ENCODE measurements around the gene CD6. TPM values are rescaled to one million over a fixed set of nuclear protein-coding genes. Genes with fewer than 3 reads are reported as not detected.

CD6 gene
- total RNA-seq, 3 donors from 2014 or later (not counting 1 experiment from before 2014, with no cell fraction given) = 18.9 to 111 (median 85.6) TPM

DNA sequence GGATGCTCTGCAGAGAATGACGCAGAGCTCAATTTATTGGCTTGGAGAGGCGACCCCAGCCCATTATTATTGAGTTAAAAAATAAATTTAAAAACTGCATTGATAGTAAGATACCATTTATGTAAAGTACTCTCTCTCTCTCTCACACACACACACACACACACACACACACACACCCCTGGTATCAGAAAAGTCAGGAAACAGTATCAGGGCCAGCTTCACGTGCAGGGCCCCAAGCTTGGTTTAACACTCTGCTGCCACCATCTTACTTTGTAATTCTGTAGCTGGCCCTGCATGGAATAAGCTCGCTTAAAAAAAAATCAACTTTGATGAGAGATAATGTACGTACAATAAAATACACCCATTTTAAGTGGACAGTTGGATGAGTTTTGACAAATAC is 71.1 kb downstream of the CD6 start:
- WGBS (ENCODE audit: insufficient coverage) = 69% methylated on average over 3 of the region's 5 CpGs
- Mint-ChIP-seq H3K4me1 (peaks cover 13 to 16% of the 10 kb centered on the region in 2 donors), H3K27me3 (ENCODE audit: low read depth in 2 of 2) (no peaks in the 10 kb centered on the region), H3K27ac (peak overlapping the region in 1 of 2 donors; percentile 61), H3K36me3 (no peaks in the 10 kb centered on the region), H3K9me3 (no peaks in the 10 kb centered on the region), H3K4me3 (no peak overlapping the region)
- peak overlapping the region; percentile 1 for H3K4me3 ChIP-seq (ENCODE audit: low read length)
- peaks cover 20% of the 10 kb centered on the region for H3K4me1 ChIP-seq (ENCODE audit: control insufficient read depth, insufficient read depth, low read length)
- ATAC-seq (peak in 2 of 3 donors; percentile 25 to 27), DNase-seq (no peak)
- TF ChIP-seq, protein P1, sequence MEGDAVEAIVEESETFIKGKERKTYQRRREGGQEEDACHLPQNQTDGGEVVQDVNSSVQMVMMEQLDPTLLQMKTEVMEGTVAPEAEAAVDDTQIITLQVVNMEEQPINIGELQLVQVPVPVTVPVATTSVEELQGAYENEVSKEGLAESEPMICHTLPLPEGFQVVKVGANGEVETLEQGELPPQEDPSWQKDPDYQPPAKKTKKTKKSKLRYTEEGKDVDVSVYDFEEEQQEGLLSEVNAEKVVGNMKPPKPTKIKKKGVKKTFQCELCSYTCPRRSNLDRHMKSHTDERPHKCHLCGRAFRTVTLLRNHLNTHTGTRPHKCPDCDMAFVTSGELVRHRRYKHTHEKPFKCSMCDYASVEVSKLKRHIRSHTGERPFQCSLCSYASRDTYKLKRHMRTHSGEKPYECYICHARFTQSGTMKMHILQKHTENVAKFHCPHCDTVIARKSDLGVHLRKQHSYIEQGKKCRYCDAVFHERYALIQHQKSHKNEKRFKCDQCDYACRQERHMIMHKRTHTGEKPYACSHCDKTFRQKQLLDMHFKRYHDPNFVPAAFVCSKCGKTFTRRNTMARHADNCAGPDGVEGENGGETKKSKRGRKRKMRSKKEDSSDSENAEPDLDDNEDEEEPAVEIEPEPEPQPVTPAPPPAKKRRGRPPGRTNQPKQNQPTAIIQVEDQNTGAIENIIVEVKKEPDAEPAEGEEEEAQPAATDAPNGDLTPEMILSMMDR (IDR thresholded peaks at IDR 0.05) = no peak
- H3K9me3 ChIP-seq (ENCODE audit: control insufficient read depth, insufficient read depth, low read length) = no peaks in the 10 kb centered on the region
- intact Hi-C loops (cut with micrococcal nuclease) = no loop called here
- no peaks in the 10 kb centered on the region for H3K27me3 ChIP-seq (ENCODE audit: control insufficient read depth, insufficient read depth, low read length)
- H3K36me3 ChIP-seq (ENCODE audit: control insufficient read depth, insufficient read depth, low read length) = no peaks in the 10 kb centered on the region
- peak overlapping the region; percentile 65 for H3K27ac ChIP-seq (ENCODE audit: low read length)

DNA sequence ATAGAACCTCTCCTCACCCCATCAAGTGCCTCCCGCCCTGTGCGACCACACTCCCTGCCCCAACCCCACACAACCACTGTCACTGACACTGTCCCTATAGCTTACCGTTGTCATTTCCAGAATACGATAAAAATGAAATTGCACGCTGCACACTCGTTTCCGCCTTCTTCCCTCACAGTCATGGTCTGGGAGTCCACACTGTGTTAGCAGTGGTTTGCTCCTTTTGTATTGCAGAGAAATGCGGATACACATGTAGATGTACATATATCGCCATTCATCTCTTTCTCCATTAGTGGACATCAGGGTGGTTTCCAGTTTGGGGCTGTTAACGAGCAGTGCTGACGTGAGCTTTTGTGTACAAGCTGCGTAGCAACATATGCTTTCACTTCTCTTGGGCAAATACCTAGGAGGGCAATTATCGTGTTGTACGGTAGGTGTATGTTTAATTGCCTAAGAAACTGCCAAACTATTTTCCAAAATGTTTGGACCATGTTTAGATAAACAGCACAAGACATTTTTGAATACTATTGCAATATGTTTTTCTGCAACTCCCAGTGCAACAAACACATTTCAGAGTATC is 71.6 kb downstream of the CD6 start:
- 88% methylated on average over 14 of the region's 14 CpGs for WGBS (ENCODE audit: insufficient coverage)
- H3K27ac Mint-ChIP-seq = no peak overlapping the region
- intact Hi-C loops (cut with micrococcal nuclease) = no loop called here
- H3K9me3 ChIP-seq (ENCODE audit: control insufficient read depth, insufficient read depth, low read length) = no peaks in the 10 kb centered on the region
- H3K36me3 Mint-ChIP-seq = no peaks in the 10 kb centered on the region
- H3K9me3 Mint-ChIP-seq = no peaks in the 10 kb centered on the region
- peak overlapping the region; percentile 1 for H3K4me3 ChIP-seq (ENCODE audit: low read length)
- peaks cover 20% of the 10 kb centered on the region for H3K4me1 ChIP-seq (ENCODE audit: control insufficient read depth, insufficient read depth, low read length)
- peak overlapping the region; percentile 65 for H3K27ac ChIP-seq (ENCODE audit: low read length)
- H3K36me3 ChIP-seq (ENCODE audit: control insufficient read depth, insufficient read depth, low read length) = no peaks in the 10 kb centered on the region
- peaks cover 0 to under 1% of the 10 kb centered on the region in 2 donors for H3K27me3 Mint-ChIP-seq (ENCODE audit: low read depth in 2 of 2)
- DNase-seq = peak in 1 of 2 donors; percentile 80
- ATAC-seq = peak in 1 of 3 donors; percentile 51
- no peaks in the 10 kb centered on the region for H3K27me3 ChIP-seq (ENCODE audit: control insufficient read depth, insufficient read depth, low read length)
- peaks cover 9 to 16% of the 10 kb centered on the region in 2 donors for H3K4me1 Mint-ChIP-seq
- TF ChIP-seq, protein P1 (IDR thresholded peaks at IDR 0.05) = no peak
- no peak overlapping the region for H3K4me3 Mint-ChIP-seq

DNA sequence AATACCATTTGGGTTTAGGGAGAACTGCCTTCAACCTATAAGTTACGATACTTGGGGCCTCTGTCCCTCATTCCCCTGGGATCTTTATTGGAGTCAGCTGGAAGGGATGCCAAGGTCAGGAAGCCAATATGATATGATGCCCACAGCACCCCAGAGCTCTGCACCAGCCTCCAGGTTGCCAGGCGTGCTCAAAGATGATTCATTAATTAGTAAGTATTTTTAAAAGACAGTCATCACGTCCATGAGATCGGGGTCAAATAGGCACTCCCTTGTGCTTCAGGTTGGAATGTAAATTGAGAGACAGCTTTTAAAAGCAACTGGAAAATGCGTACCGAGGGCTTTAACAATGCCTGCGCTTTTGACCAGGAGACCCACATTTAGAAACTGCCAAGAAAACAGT is 73.8 kb downstream of the CD6 start:
- Histone ChIP-seq H3K27me3 (ENCODE audit: control insufficient read depth, insufficient read depth, low read length) (no peaks in the 10 kb centered on the region), H3K9me3 (ENCODE audit: control insufficient read depth, insufficient read depth, low read length) (no peaks in the 10 kb centered on the region), H3K4me1 (ENCODE audit: control insufficient read depth, insufficient read depth, low read length) (peaks cover 20% of the 10 kb centered on the region), H3K27ac (ENCODE audit: low read length) (no peak overlapping the region), H3K4me3 (ENCODE audit: low read length) (no peak overlapping the region), H3K36me3 (ENCODE audit: control insufficient read depth, insufficient read depth, low read length) (no peaks in the 10 kb centered on the region)
- DNase-seq (no peak), ATAC-seq (no peak)
- Mint-ChIP-seq H3K4me1 (peaks cover 9 to 16% of the 10 kb centered on the region in 2 donors), H3K36me3 (no peaks in the 10 kb centered on the region), H3K9me3 (no peaks in the 10 kb centered on the region), H3K27me3 (ENCODE audit: low read depth in 2 of 2) (peaks cover 0 to 2% of the 10 kb centered on the region in 2 donors), H3K27ac (no peak overlapping the region), H3K4me3 (no peak overlapping the region)
- intact Hi-C loops (cut with micrococcal nuclease) = no loop called here
- TF ChIP-seq, protein P1 (IDR thresholded peaks at IDR 0.05) = no peak
- 98% methylated on average over 6 of the region's 7 CpGs for WGBS (ENCODE audit: insufficient coverage)

DNA sequence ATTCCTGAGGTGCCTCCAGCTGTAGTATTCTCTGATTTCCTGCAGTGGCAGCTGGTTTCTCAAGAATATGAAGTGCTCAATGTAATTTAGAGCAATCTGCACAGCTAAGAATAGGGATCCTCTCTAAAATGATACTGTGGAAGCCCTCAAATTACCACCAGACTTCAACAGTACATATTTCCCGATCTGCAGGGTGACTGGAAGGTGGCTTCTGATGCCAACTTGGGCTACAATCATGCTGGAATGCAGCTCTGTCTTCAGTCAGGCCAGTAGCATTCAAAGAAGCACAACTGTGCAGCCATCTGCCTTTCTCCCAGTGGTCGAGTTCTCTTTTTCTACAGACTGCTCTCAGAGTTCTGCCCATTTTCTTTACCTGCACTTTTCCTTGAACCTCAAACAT is 75.4 kb downstream of the CD6 start:
- Histone ChIP-seq H3K4me1 (ENCODE audit: control insufficient read depth, insufficient read depth, low read length) (peaks cover 11% of the 10 kb centered on the region), H3K9me3 (ENCODE audit: control insufficient read depth, insufficient read depth, low read length) (no peaks in the 10 kb centered on the region), H3K27ac (ENCODE audit: low read length) (no peak overlapping the region), H3K27me3 (ENCODE audit: control insufficient read depth, insufficient read depth, low read length) (no peaks in the 10 kb centered on the region), H3K4me3 (ENCODE audit: low read length) (no peak overlapping the region), H3K36me3 (ENCODE audit: control insufficient read depth, insufficient read depth, low read length) (no peaks in the 10 kb centered on the region)
- ATAC-seq (no peak), DNase-seq (no peak)
- 82% methylated on average over 2 of the region's 2 CpGs for WGBS (ENCODE audit: insufficient coverage)
- Mint-ChIP-seq H3K4me3 (no peak overlapping the region), H3K9me3 (no peaks in the 10 kb centered on the region), H3K36me3 (no peaks in the 10 kb centered on the region), H3K27me3 (ENCODE audit: low read depth in 2 of 2) (peaks cover 0 to 2% of the 10 kb centered on the region in 2 donors), H3K4me1 (peaks cover 6 to 14% of the 10 kb centered on the region in 2 donors), H3K27ac (no peak overlapping the region)
- intact Hi-C loops (cut with micrococcal nuclease) = no loop called here
- TF ChIP-seq, protein P1 (IDR thresholded peaks at IDR 0.05) = no peak
